GM19467 (cell line): ENCODE data around the gene IRGQ.
"Not testable (repeated sequence)": the region's sequence is repeated elsewhere in the genome, so short reads cannot be mapped to it uniquely, and the experiment has no call there.

Experiments
- ATAC-seq: cut with Tn5 transposase; IDR thresholded peaks from one replicate; pipeline ENCODE4 v1.9.1; 2021; ENCODE audit warnings: mild to moderate bottlenecking, moderate library complexity; ENCODE audit not compliant: unreplicated experiment

The IRGQ gene

GRCh38 chr19:43595999-43596841, at the start of gene IRGQ, which contains the start of gene ZNF576:
Gene IRGQ (minus strand): TSS chr19:43596134. CDS start chr19:43595338, 796 bp downstream.
Gene ZNF576 (plus strand): TSS chr19:43596595. CDS start chr19:43597109, 514 bp downstream.
- peak; percentile 79 for ATAC-seq

- no peak for ATAC-seq
Measured at GRCh38 chr19:43644181-43644580, 48.2 kb upstream of the IRGQ start.

GRCh38 chr19:43643326-43643725, 47.4 kb upstream of the IRGQ start:
- ATAC-seq: no peak

GRCh38 chr19:43642531-43642930, 46.6 kb upstream of the IRGQ start:
- no peak for ATAC-seq

- no peak for ATAC-seq
Measured at GRCh38 chr19:43641333-43641732, 45.4 kb upstream of the IRGQ start.

GRCh38 chr19:43640424-43640757, 44.5 kb upstream of the IRGQ start:
- no peak for ATAC-seq

- ATAC-seq: no peak
Measured at GRCh38 chr19:43639519-43640423, 43.8 kb upstream of the IRGQ start, which contains the start of gene CADM4. Gene CADM4 (minus strand): TSS chr19:43639850. CDS start chr19:43639790, 60 bp downstream.

- ATAC-seq: no peak
Measured at GRCh38 chr19:43638995-43639518, 43.1 kb upstream of the IRGQ start.

GRCh38 chr19:43638214-43638994, 42.5 kb upstream of the IRGQ start:
- no peak for ATAC-seq

GRCh38 chr19:43636121-43636683, 40.3 kb upstream of the IRGQ start:
- no peak for ATAC-seq

- ATAC-seq: not testable (repeated sequence)
Measured at GRCh38 chr19:43635561-43635940, 39.6 kb upstream of the IRGQ start.

- no peak for ATAC-seq
Measured at GRCh38 chr19:43634872-43635560, 39.1 kb upstream of the IRGQ start.

GRCh38 chr19:43634506-43634871, 38.6 kb upstream of the IRGQ start:
- ATAC-seq: no peak

- ATAC-seq: no peak
Measured at GRCh38 chr19:43634068-43634467, 38.1 kb upstream of the IRGQ start.

GRCh38 chr19:43633520-43633919, 37.6 kb upstream of the IRGQ start:
- ATAC-seq: no peak

GRCh38 chr19:43631491-43631890, 35.6 kb upstream of the IRGQ start:
- no peak for ATAC-seq

GRCh38 chr19:43628646-43629326, 32.9 kb upstream of the IRGQ start:
- ATAC-seq: no peak

- ATAC-seq: no peak
Measured at GRCh38 chr19:43626838-43627237, 30.9 kb upstream of the IRGQ start.

- ATAC-seq: no peak
Measured at GRCh38 chr19:43625918-43626579, 30.1 kb upstream of the IRGQ start.
